Bone marrow (tissue), 2 donors: ENCODE measurements around the gene UVRAG.
A peak's percentile ranks its signal among the peaks of the same experiment; 100 is the strongest.
"Not testable (repeated sequence)": the region's sequence is repeated elsewhere in the genome, so short reads cannot be mapped to it uniquely, and the experiment has no call there.

Experiments used
- DNase-seq, 2 donors: peaks; one replicate each; lab custom pipeline; 2025; lab: John Stamatoyannopoulos, UW

UVRAG gene

GRCh38 chr11:76074148-76075095 lies 259.4 kb downstream of the UVRAG start:
- DNase-seq, result peak in 1 of 2 donors; percentile 6

GRCh38 chr11:76075716-76076115 lies 260.7 kb downstream of the UVRAG start:
- DNase-seq, result no peak

GRCh38 chr11:76076253-76076652 lies 261.2 kb downstream of the UVRAG start:
- not testable (repeated sequence) for DNase-seq

- DNase-seq, result no peak
Observed at GRCh38 chr11:76076749-76077148, 261.7 kb downstream of the UVRAG start.

GRCh38 chr11:76077575-76078150 lies 262.7 kb downstream of the UVRAG start:
- DNase-seq, result peak in 1 of 2 donors; percentile 60

GRCh38 chr11:76081084-76081483 lies 266.1 kb downstream of the UVRAG start:
- DNase-seq, result not testable (repeated sequence)

- no peak for DNase-seq
Observed at GRCh38 chr11:76083563-76084451, 268.8 kb downstream of the UVRAG start.

- no peak for DNase-seq
Observed at GRCh38 chr11:76085270-76085669, 270.3 kb downstream of the UVRAG start.

- DNase-seq, result no peak
Observed at GRCh38 chr11:76086743-76087635, 272.0 kb downstream of the UVRAG start.

- no peak for DNase-seq
Observed at GRCh38 chr11:76087749-76088148, 272.7 kb downstream of the UVRAG start.

- DNase-seq, result no peak
Observed at GRCh38 chr11:76088511-76088910, 273.5 kb downstream of the UVRAG start.

GRCh38 chr11:76090174-76090573 lies 275.2 kb downstream of the UVRAG start:
- DNase-seq, result no peak

- no peak for DNase-seq
Observed at GRCh38 chr11:76090821-76091220, 275.8 kb downstream of the UVRAG start.

- no peak for DNase-seq
Observed at GRCh38 chr11:76094740-76095139, 279.7 kb downstream of the UVRAG start.

- no peak for DNase-seq
Observed at GRCh38 chr11:76095891-76096290, 280.9 kb downstream of the UVRAG start.

GRCh38 chr11:76096552-76096951 lies 281.5 kb downstream of the UVRAG start:
- DNase-seq, result no peak

- DNase-seq, result no peak
Observed at GRCh38 chr11:76102802-76103201, 287.8 kb downstream of the UVRAG start.

GRCh38 chr11:76103460-76103859 lies 288.4 kb downstream of the UVRAG start:
- no peak for DNase-seq

GRCh38 chr11:76104285-76104684 lies 289.3 kb downstream of the UVRAG start:
- DNase-seq, result no peak

- DNase-seq, result no peak
Observed at GRCh38 chr11:76105637-76106036, 290.6 kb downstream of the UVRAG start.

GRCh38 chr11:76107971-76108370 lies 293.0 kb downstream of the UVRAG start:
- DNase-seq, result no peak
